SU-DHL-6 (cell line): ENCODE results near the gene ARID5B.

Source experiments
- H2AFZ ChIP-seq: fragments of 200-600 bp; sonication (generic); 2 replicates; pipeline ENCODE4 v1.6.1; 2014; ENCODE audit warnings: low read depth, mild to moderate bottlenecking, moderate library complexity, mixed read lengths, antibody characterized with exemption, low read length; ENCODE audit not compliant: severe bottlenecking
- H3F3A ChIP-seq: fragments of 200-600 bp; shearing (Covaris generic); 2 replicates; pipeline ENCODE4 v1.6.0; 2016; ENCODE audit warnings: antibody characterized with exemption, mild to moderate bottlenecking; ENCODE audit not compliant: insufficient read depth
- H3K27ac ChIP-seq: fragments of 200-600 bp; sonication (generic); 2 replicates; pipeline ENCODE4 v1.5.1; 2016; ENCODE audit warnings: low read depth, mild to moderate bottlenecking, low read length, moderate library complexity, mixed read lengths
- H3K27me3 ChIP-seq: fragments of 200-600 bp; sonication (generic), shearing (Covaris generic); 2 replicates; pipeline ENCODE4 v1.6.0; 2014; ENCODE audit warnings: mild to moderate bottlenecking, low read length
- H3K36me3 ChIP-seq: fragments of 200-600 bp; sonication (generic); 2 replicates; pipeline ENCODE4 v1.6.1; 2014; ENCODE audit warnings: mild to moderate bottlenecking, low read length, mixed read lengths
- H3K4me2 ChIP-seq: fragments of 300-600, 200-600 bp; shearing (Covaris generic), sonication (generic); 2 replicates; pipeline ENCODE4 v1.6.0; 2014; ENCODE audit warnings: low read length, low read depth, mild to moderate bottlenecking; ENCODE audit not compliant: poor library complexity, severe bottlenecking
- H3K4me3 ChIP-seq: fragments of 200-600 bp; sonication (generic); 2 replicates; pipeline ENCODE4 v1.5.1; 2014; ENCODE audit warnings: antibody characterized with exemption, low read length, mild to moderate bottlenecking, mixed read lengths; ENCODE audit not compliant: insufficient read depth, poor library complexity, severe bottlenecking
- H3K79me2 ChIP-seq: fragments of 200-600 bp; sonication (generic); 2 replicates; pipeline ENCODE4 v1.6.1; 2014; ENCODE audit warnings: mild to moderate bottlenecking, low read length, moderate library complexity; ENCODE audit not compliant: insufficient read depth
- H3K9ac ChIP-seq: fragments of 200-600 bp; sonication (generic); 2 replicates; pipeline ENCODE4 v1.7.0; 2014; ENCODE audit warnings: mild to moderate bottlenecking, low read length
- H3K9me2 ChIP-seq: fragments of 200-600 bp; sonication (generic); replicated peaks from 2 replicates; pipeline ENCODE4 v1.6.1; 2014; ENCODE audit warnings: low read length; ENCODE audit not compliant: insufficient read depth
- H3K9me3 ChIP-seq: fragments of 200-600 bp; sonication (generic); 2 replicates; pipeline ENCODE4 v1.6.1; 2014; ENCODE audit warnings: low read length, mixed read lengths; ENCODE audit not compliant: insufficient read depth
- H4K20me1 ChIP-seq: fragments of 200-600 bp; sonication (generic); 2 replicates; pipeline ENCODE4 v1.6.1; 2014; ENCODE audit warnings: low read depth, mild to moderate bottlenecking, antibody characterized with exemption, low read length, moderate library complexity, mixed read lengths
- CTCF ChIP-seq: fragments of 200-600 bp; sonication (generic); IDR thresholded peaks from one replicate; pipeline ENCODE4 v1.5.1; 2017; ENCODE audit warnings: antibody characterized with exemption, mild to moderate bottlenecking, low read length, moderate library complexity; ENCODE audit not compliant: insufficient read depth, poor library complexity, severe bottlenecking
- EZH2phosphoT487 ChIP-seq: fragments of 200-600 bp; sonication (generic), shearing (Covaris generic); conservative IDR thresholded peaks from 2 replicates; pipeline ENCODE4 v1.6.1; 2018; ENCODE audit warnings: mild to moderate bottlenecking, antibody characterized with exemption, low read length, moderate library complexity, mixed read lengths

Gene ARID5B

GRCh38 chr10:61882621-61883370 is 18.7 kb upstream of the ARID5B start:
- Histone ChIP-seq H2AFZ (no peak overlapping the region), H3K4me2 (no peak overlapping the region), H3K79me2 (no peaks in the 10 kb centered on the region), H3K4me3 (no peak overlapping the region), H3K9me2 (no peaks in the 10 kb centered on the region), H3K27ac (no peak overlapping the region), H3K9ac (no peak overlapping the region), H3K36me3 (no peaks in the 10 kb centered on the region), H3K9me3 (no peaks in the 10 kb centered on the region), H3K27me3 (no peaks in the 10 kb centered on the region), H4K20me1 (no peaks in the 10 kb centered on the region), H3F3A (no peaks in the 10 kb centered on the region)
- no peak for TF ChIP-seq EZH2phosphoT487
- no peak for TF ChIP-seq CTCF

DNA sequence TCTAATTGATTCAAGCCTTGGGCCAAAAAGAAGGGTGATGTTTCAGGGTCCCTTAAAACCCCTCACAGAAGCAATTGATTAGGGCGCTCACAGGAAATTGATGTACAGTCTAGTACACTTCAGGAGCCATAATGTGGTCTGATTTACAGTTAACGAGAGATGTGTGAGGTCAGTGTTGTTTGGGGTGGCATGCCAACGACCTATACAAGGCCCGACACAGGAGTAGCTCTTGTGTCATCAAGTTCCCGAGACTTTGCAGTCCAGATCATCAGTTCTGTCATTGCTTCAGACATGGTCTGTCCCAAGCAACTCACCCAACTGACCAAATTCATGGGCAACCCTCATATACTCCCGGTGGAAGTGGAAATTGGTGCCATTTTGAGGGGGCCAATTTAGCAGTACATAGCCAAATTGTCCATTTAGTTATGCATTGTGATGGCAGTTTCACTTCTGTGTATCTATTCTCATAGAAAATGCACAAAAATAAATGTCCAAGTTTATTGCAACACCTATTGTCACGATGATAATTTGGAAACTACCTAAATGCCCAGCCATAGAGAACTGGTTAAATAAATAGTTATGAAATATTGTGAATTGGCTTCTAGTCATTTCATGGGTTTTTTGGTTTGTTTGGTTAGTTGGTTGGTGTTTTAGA is 18.0 kb upstream of the ARID5B start:
- no peak overlapping the region for H3K27ac ChIP-seq
- no peak overlapping the region for H2AFZ ChIP-seq

GRCh38 chr10:61887772-61888171 is 13.7 kb upstream of the ARID5B start:
- H3K9me2 ChIP-seq, result no peaks in the 10 kb centered on the region
- H3K27ac ChIP-seq, result no peak overlapping the region
- no peaks in the 10 kb centered on the region for H3K9me3 ChIP-seq
- no peaks in the 10 kb centered on the region for H3K36me3 ChIP-seq
- no peak for TF ChIP-seq EZH2phosphoT487
- TF ChIP-seq CTCF, result no peak
- no peak overlapping the region for H3K9ac ChIP-seq
- no peaks in the 10 kb centered on the region for H3K79me2 ChIP-seq
- no peak overlapping the region for H3K4me3 ChIP-seq
- H3K4me2 ChIP-seq, result no peak overlapping the region
- H2AFZ ChIP-seq, result no peak overlapping the region
- no peaks in the 10 kb centered on the region for H3K27me3 ChIP-seq
- H3F3A ChIP-seq, result no peaks in the 10 kb centered on the region
- no peaks in the 10 kb centered on the region for H4K20me1 ChIP-seq

More for the DNA sequence above, 18.0 kb upstream of the ARID5B start:
- Histone ChIP-seq H3K36me3 (no peaks in the 10 kb centered on the region), H3K9me3 (no peaks in the 10 kb centered on the region), H3F3A (no peaks in the 10 kb centered on the region), H3K27me3 (no peaks in the 10 kb centered on the region), H4K20me1 (no peaks in the 10 kb centered on the region), H3K9me2 (no peaks in the 10 kb centered on the region), H3K79me2 (no peaks in the 10 kb centered on the region), H3K4me2 (no peak overlapping the region), H3K4me3 (no peak overlapping the region), H3K9ac (no peak overlapping the region)
- no peak for TF ChIP-seq CTCF
- no peak for TF ChIP-seq EZH2phosphoT487
